SK-N-SH (cell line): ENCODE data around the gene TMEM39B. TPM values are rescaled to one million over a fixed set of nuclear protein-coding genes. Genes with fewer than 3 reads are reported as not detected.

ENCODE experiments used
- CTCF ChIA-PET: fragments of 300-600, 350-600 bp; formaldehyde crosslinking; extraction: SDS; loops from one replicate; lab custom pipeline; 2021; lab: Yijun Ruan, JAX
- POLR2A ChIA-PET: fragments of 350-600 bp; sonication (Branson Sonifier 250); formaldehyde crosslinking; extraction: SDS; loops from one replicate; lab custom pipeline; 2020; ENCODE audit warnings: antibody characterized with exemption, inconsistent platforms; lab: Yijun Ruan, JAX
- DNase-seq: peaks from one replicate; pipeline ENCODE4 v3.0.0; 2012
- H2AFZ ChIP-seq: fragments of 200-600 bp; sonication (generic); 2 replicates; pipeline ENCODE4 v1.8.1; 2016; ENCODE audit warnings: antibody characterized with exemption, mild to moderate bottlenecking, low read depth
- H3F3A ChIP-seq: fragments of 200-600 bp; sonication (generic); replicated peaks from 2 replicates; pipeline ENCODE3; 2016; ENCODE audit warnings: antibody characterized with exemption, mild to moderate bottlenecking; ENCODE audit not compliant: insufficient read depth
- H3K27ac ChIP-seq, 2 experiments: fragments of 200-500 bp in 1 of 2; fragments of 200-600 bp in 1 of 2; sonication (Bioruptor generic) in 1 of 2; sonication (generic), shearing (Covaris generic) in 1 of 2; 2 replicates each; pipeline versions ENCODE4 v1.5.1 to v1.6.1; 2014 to 2016; ENCODE audit warnings: low read depth in 2 of 2, inconsistent platforms in 1 of 2, low read length in 1 of 2, mild to moderate bottlenecking in 1 of 2, mixed read lengths in 1 of 2
- H3K27me3 ChIP-seq: fragments of 200-600 bp; sonication (generic), shearing (Covaris generic); 2 replicates; pipeline ENCODE4 v1.6.1; 2016; ENCODE audit warnings: mixed run types; ENCODE audit not compliant: insufficient read depth
- H3K36me3 ChIP-seq, 2 experiments: fragments of 200-500 bp in 1 of 2; fragments of 200-600 bp in 1 of 2; sonication (Bioruptor generic) in 1 of 2; sonication (generic) in 1 of 2; replicated peaks in 1 of 2; 2 replicates each; pipeline versions ENCODE3 to v1.5.1; 2014 to 2016; ENCODE audit warnings: low read length in 1 of 2, mild to moderate bottlenecking in 1 of 2; ENCODE audit not compliant: insufficient read depth in 2 of 2, control insufficient read depth in 1 of 2
- H3K4me1 ChIP-seq, 2 experiments: fragments of 200-500 bp in 1 of 2; fragments of 200-600 bp in 1 of 2; sonication (Bioruptor generic) in 1 of 2; sonication (generic), shearing (Covaris generic) in 1 of 2; 2 replicates each; pipeline versions ENCODE4 v1.5.1 to v1.6.1; 2014 to 2016; ENCODE audit warnings: low read depth in 1 of 2, low read length in 1 of 2, mixed run types in 1 of 2; ENCODE audit not compliant: insufficient read depth in 2 of 2, control insufficient read depth in 1 of 2
- H3K4me2 ChIP-seq: fragments of 200-600 bp; sonication (generic), shearing (Covaris generic); 2 replicates; pipeline ENCODE4 v1.6.1; 2017; ENCODE audit warnings: mixed run types
- H3K4me3 ChIP-seq, 2 experiments: fragments of 200-500 bp in 1 of 2; fragments of 200-600 bp in 1 of 2; sonication (Bioruptor generic) in 1 of 2; sonication (generic), shearing (Covaris generic) in 1 of 2; 2 replicates each; pipeline versions ENCODE4 v1.5.1 to v1.8.1; 2014 to 2016; ENCODE audit warnings: low read depth in 2 of 2, inconsistent platforms in 1 of 2, low read length in 1 of 2, mild to moderate bottlenecking in 1 of 2, mixed read lengths in 1 of 2, moderate library complexity in 1 of 2
- H3K79me2 ChIP-seq: fragments of 200-600 bp; sonication (generic); 2 replicates; pipeline ENCODE4 v1.8.1; 2017; ENCODE audit warnings: mild to moderate bottlenecking; ENCODE audit not compliant: insufficient read depth
- H3K9ac ChIP-seq: fragments of 200-600 bp; sonication (generic); 2 replicates; pipeline ENCODE4 v1.6.1; 2017; ENCODE audit warnings: mixed run types
- H3K9me2 ChIP-seq: fragments of 200-600 bp; sonication (generic); 2 replicates; pipeline ENCODE4 v1.6.1; 2017; ENCODE audit warnings: mixed run types
- H3K9me3 ChIP-seq: fragments of 200-600 bp; sonication (generic); 2 replicates; pipeline ENCODE4 v1.6.1; 2017; ENCODE audit warnings: mixed run types, mild to moderate bottlenecking, moderate library complexity
- H4K20me1 ChIP-seq: fragments of 200-600 bp; sonication (generic); 2 replicates; pipeline ENCODE4 v1.6.1; 2017; ENCODE audit warnings: mild to moderate bottlenecking, mixed run types; ENCODE audit not compliant: insufficient read depth
- ELF1 ChIP-seq: IDR thresholded peaks from 2 replicates; pipeline ENCODE4 v1.4.0; 2012
- EP300 ChIP-seq, 2 experiments: IDR thresholded peaks; 2 replicates each; pipeline versions ENCODE4 v1.4.0 to v1.6.1; 2012; ENCODE audit warnings: borderline replicate concordance in 1 of 2, low read depth in 1 of 2, low read length in 1 of 2
- FOXJ3 ChIP-seq: sonication (generic); formaldehyde crosslinking; IDR thresholded peaks from 2 replicates; pipeline ENCODE4 v1.5.1; 2020; ENCODE audit warnings: mild to moderate bottlenecking, missing genetic modification reagents
- FOXM1 ChIP-seq: IDR thresholded peaks from 2 replicates; pipeline ENCODE4 v1.4.0; 2012; ENCODE audit warnings: low read depth, mild to moderate bottlenecking
- GABPA ChIP-seq: IDR thresholded peaks from 2 replicates; pipeline ENCODE4 v1.4.0; 2012; ENCODE audit warnings: low read depth, mild to moderate bottlenecking
- GATA2 ChIP-seq: sonication (generic); formaldehyde crosslinking; IDR thresholded peaks from 2 replicates; pipeline ENCODE4 v1.5.0; 2020; ENCODE audit warnings: mild to moderate bottlenecking, missing genetic modification reagents
- IRF3 ChIP-seq: fragments of 150-350 bp; IDR thresholded peaks from 2 replicates; pipeline ENCODE4 v1.6.1; 2016; ENCODE audit warnings: mild to moderate bottlenecking, low read depth, low read length
- NFIC ChIP-seq: IDR thresholded peaks from 2 replicates; pipeline ENCODE4 v1.4.0; 2012; ENCODE audit warnings: borderline replicate concordance
- POLR2AphosphoS5 ChIP-seq: IDR thresholded peaks from 2 replicates; pipeline ENCODE4 v1.6.1; 2012; ENCODE audit warnings: low read depth, low read length
- RXRA ChIP-seq: IDR thresholded peaks from 2 replicates; pipeline ENCODE4 v1.4.0; 2012; ENCODE audit warnings: low read depth, mild to moderate bottlenecking, borderline replicate concordance
- SIN3A ChIP-seq: IDR thresholded peaks from 2 replicates; pipeline ENCODE4 v1.6.1; 2012; ENCODE audit warnings: low read depth, mild to moderate bottlenecking, low read length, moderate library complexity, borderline replicate concordance
- SMC3 ChIP-seq: IDR thresholded peaks from 2 replicates; pipeline ENCODE4 v1.6.1; 2012; ENCODE audit warnings: low read depth, low read length, improper control_type of control experiment
- TAF1 ChIP-seq: IDR thresholded peaks from 2 replicates; pipeline ENCODE4 v1.6.1; 2012; ENCODE audit warnings: low read depth, mild to moderate bottlenecking, low read length, moderate library complexity, borderline replicate concordance
- TEAD4 ChIP-seq: IDR thresholded peaks from 2 replicates; pipeline ENCODE4 v1.4.0; 2012; ENCODE audit warnings: mild to moderate bottlenecking, borderline replicate concordance; ENCODE audit not compliant: insufficient read depth
- YY1 ChIP-seq: IDR thresholded peaks from 2 replicates; pipeline ENCODE4 v1.4.0; 2012; ENCODE audit warnings: low read depth, mild to moderate bottlenecking
- WGBS: methylation state at CpG from one replicate; pipeline ENCODE4 v1.1.6; 2017; ENCODE audit warnings: low lambda C conversion rate; 5-methylcytosine and 5-hydroxymethylcytosine counted together
- polyA plus RNA-seq, 3 experiments: library from polyadenylated mRNA; depleted of rRNA; stranded (reverse); fragments of >200 nt; gene quantifications; 2 replicates each; pipeline ENCODE4 v1.2.3, GENCODE V29; 2012
- TF ChIP-seq, protein P1 (sequence below): IDR thresholded peaks from 2 replicates; pipeline ENCODE4 v1.4.0; 2012; ENCODE audit warnings: low read depth
- TF ChIP-seq, protein P2 (sequence below): fragments of 200-600 bp; sonication (generic); IDR thresholded peaks from 2 replicates; pipeline ENCODE4 v1.6.1; 2017; ENCODE audit warnings: antibody characterized with exemption, mild to moderate bottlenecking, moderate library complexity
- TF ChIP-seq, protein P3 (sequence below): fragments of 150-350 bp; IDR thresholded peaks from 2 replicates; pipeline ENCODE4 v1.6.1; 2017; ENCODE audit warnings: antibody characterized with exemption, low read length, low read depth, borderline replicate concordance

Gene TMEM39B
- polyA plus RNA-seq, 1 of the 3 experiments (the other 2 are of a cell fraction) = 25.1 TPM

- Histone ChIP-seq H3K27ac (peak overlapping the region in 1 of 2 experiments; percentile 70; a peak in 2 of 4 replicates), H3K9me3 (no peaks in the 10 kb centered on the region), H3K36me3 (peaks cover 0 to 4% of the 10 kb centered on the region in 2 experiments), H3K27me3 (no peaks in the 10 kb centered on the region), H3K9ac (no peak overlapping the region), H4K20me1 (peaks cover 73% of the 10 kb centered on the region), H3K4me2 (peak overlapping the region; percentile 64; the same call in 1 of the 2 replicates), H2AFZ (no peak overlapping the region), H3K4me1 (peaks cover 0 to 19% of the 10 kb centered on the region in 2 experiments; a peak in 2 of 4 replicates), H3K79me2 (peaks cover 99% of the 10 kb centered on the region), H3K9me2 (no peaks in the 10 kb centered on the region), H3K4me3 (no peak overlapping the region), H3F3A (peaks cover 12% of the 10 kb centered on the region)
- POLR2A ChIA-PET = no interaction called here
- TF ChIP-seq GABPA (no peak), EP300 (IDR thresholded peaks at IDR 0.05; ENCODE audit: borderline replicate concordance in 1 of 2, low read depth in 1 of 2, low read length in 1 of 2) (no peak), NFIC (no peak), FOXJ3 (CRISPR knock-in tag) (no peak), FOXM1 (no peak), ELF1 (no peak), SMC3 (no peak), RXRA (no peak), TEAD4 (no peak), SIN3A (no peak), GATA2 (CRISPR knock-in tag) (no peak), IRF3 (no peak), POLR2AphosphoS5 (no peak), YY1 (no peak), TAF1 (no peak)
- TF ChIP-seq, protein P1, sequence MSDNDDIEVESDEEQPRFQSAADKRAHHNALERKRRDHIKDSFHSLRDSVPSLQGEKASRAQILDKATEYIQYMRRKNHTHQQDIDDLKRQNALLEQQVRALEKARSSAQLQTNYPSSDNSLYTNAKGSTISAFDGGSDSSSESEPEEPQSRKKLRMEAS = no peak
- TF ChIP-seq, protein P2, sequence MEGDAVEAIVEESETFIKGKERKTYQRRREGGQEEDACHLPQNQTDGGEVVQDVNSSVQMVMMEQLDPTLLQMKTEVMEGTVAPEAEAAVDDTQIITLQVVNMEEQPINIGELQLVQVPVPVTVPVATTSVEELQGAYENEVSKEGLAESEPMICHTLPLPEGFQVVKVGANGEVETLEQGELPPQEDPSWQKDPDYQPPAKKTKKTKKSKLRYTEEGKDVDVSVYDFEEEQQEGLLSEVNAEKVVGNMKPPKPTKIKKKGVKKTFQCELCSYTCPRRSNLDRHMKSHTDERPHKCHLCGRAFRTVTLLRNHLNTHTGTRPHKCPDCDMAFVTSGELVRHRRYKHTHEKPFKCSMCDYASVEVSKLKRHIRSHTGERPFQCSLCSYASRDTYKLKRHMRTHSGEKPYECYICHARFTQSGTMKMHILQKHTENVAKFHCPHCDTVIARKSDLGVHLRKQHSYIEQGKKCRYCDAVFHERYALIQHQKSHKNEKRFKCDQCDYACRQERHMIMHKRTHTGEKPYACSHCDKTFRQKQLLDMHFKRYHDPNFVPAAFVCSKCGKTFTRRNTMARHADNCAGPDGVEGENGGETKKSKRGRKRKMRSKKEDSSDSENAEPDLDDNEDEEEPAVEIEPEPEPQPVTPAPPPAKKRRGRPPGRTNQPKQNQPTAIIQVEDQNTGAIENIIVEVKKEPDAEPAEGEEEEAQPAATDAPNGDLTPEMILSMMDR = no peak
- TF ChIP-seq, protein P3, sequence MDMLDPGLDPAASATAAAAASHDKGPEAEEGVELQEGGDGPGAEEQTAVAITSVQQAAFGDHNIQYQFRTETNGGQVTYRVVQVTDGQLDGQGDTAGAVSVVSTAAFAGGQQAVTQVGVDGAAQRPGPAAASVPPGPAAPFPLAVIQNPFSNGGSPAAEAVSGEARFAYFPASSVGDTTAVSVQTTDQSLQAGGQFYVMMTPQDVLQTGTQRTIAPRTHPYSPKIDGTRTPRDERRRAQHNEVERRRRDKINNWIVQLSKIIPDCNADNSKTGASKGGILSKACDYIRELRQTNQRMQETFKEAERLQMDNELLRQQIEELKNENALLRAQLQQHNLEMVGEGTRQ = no peak
- CTCF ChIA-PET = no interaction called here
- DNase-seq = no peak
- WGBS = 98% methylated on average over 4 of the region's 4 CpGs
Measured at GRCh38 chr1:32116531-32116930, 43.8 kb downstream of the TMEM39B start.
